Dermis blood vessel endothelial cell (primary cell): ENCODE measurements around the gene DOCK1. TPM values are rescaled to one million over a fixed set of nuclear protein-coding genes. Genes with fewer than 3 reads are reported as not detected.
A peak's percentile ranks its signal among the peaks of the same experiment; 100 is the strongest.
"Not testable (repeated sequence)": the region's sequence is repeated elsewhere in the genome, so short reads cannot be mapped to it uniquely, and the experiment has no call there.

ENCODE experiments used
- DNase-seq: peaks from one replicate; pipeline ENCODE4 v3.0.0; 2010
- total RNA-seq: library from RNA; depleted of rRNA; stranded (reverse); fragments of >200 nt; gene quantifications from 2 replicates; pipeline ENCODE4 v1.2.3, GENCODE V29; 2014

DOCK1 gene
- total RNA-seq, 1 donor from 2014 or later, result 124 TPM

DNA sequence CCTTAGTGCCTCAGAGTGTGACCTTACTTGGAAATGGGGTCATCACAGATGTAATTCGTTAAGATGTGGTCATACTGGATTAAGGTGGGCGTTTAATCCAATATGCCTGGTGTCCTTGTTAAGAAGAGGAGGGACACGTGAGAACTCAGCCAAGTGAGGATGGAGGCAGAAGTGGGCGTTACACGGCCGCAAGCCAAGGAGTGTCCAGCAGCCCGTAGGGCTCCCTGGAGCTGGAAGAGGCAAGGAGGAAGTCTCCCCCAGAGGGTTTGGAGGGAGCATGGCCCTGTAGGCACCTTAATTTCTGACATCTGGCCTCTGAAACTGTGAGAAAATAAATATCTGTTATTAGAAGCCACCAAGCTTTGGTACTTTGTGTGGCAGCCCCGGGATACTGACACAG lies 21.3 kb downstream of the DOCK1 start:
- no peak for DNase-seq

DNA sequence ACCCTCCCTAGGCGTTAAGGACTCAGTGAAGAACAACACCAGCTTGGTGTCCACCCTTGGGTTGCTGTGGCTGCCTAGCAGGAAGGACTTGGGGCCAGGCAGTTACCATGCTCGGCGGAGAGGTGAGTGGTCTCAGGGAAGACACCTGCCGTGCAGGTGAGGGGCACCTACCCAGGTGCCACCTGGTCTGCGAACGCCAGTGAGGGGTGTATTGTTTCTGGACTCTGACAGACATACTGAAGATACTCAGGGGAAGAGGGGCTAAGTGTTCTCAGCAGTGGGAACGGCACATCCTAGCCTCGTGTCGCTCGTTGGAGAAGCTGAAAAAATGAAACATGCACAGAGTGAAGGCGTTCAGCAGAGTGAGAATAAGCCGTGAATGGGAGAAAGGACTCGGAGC lies 22.6 kb downstream of the DOCK1 start:
- DNase-seq, result no peak

DNA sequence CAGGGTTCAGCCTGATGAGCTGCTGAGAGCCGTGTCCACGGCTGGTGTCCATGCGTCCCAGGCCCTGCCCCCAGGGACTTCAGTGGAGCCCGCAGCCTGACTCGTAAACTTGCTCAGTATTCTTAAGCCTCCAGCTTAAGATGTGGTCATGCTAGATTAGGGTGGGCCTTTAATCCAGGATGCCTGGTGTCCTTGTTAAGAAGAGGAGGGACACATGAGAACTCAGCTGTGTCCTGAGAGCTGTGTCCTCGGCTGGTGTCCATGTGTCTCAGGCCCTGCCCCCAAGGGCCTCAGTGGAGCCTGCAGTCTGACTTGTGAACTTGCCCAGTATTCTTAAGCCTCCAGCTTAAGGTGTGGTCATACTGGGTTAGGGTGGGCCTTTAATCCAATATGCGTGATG lies 23.0 kb downstream of the DOCK1 start:
- DNase-seq, result no peak

DNA sequence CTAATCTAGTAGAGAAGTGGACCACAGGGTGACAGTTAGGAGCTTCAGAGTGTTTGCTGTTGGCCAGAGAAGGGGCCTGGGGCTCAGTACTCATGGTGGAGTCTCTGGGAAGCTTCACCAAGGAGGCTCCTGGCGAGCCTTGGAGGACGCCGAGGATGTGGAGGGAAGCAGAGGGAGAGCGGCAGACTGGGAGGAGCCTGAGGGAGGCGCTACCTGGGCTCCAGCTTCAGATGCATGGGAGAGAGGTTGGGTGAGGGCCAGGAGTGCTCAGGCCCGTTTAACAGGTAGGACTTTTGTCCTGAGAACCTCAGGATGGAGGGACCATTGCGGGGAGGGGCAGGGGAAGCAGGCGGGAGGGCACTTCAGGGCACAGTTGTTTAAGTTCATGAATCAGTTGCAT lies 24.2 kb downstream of the DOCK1 start:
- DNase-seq, result no peak

DNA sequence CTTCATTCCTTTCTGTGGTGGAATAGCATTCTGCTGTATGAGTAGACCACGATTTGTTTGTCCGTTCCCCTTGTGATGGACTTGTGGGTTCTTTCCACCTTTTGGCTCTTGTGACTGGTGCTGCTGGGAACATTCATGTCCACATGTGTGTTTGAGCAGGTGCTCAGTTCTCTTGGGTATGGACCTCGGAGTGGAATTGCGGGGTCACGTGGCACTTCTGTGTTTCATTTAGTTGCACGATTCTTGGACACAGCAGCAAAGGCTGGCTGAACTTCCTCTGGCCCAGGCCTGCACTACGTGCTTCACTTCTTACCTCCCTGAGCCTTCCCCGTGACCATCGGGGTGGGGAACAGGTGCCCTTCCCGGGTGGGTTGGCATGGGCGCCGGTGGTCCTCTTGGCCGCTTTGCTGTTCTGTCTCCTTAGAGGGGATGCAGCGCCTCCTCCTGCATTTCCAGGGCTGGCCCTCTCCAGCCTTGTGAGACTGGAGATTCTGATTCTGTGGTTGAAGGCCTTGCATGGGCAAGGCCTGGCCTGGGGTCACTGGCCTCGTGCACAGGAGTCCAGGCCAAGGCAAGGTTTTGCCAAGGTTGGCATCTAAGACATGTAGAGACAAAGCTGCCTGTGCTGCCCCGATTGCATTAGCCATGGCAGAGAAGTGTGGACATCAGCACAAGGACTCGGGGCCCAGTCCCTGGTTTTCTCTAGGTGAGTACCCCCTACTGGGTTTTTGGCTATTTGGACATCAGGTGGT lies 25.1 kb downstream of the DOCK1 start:
- no peak for DNase-seq

DNA sequence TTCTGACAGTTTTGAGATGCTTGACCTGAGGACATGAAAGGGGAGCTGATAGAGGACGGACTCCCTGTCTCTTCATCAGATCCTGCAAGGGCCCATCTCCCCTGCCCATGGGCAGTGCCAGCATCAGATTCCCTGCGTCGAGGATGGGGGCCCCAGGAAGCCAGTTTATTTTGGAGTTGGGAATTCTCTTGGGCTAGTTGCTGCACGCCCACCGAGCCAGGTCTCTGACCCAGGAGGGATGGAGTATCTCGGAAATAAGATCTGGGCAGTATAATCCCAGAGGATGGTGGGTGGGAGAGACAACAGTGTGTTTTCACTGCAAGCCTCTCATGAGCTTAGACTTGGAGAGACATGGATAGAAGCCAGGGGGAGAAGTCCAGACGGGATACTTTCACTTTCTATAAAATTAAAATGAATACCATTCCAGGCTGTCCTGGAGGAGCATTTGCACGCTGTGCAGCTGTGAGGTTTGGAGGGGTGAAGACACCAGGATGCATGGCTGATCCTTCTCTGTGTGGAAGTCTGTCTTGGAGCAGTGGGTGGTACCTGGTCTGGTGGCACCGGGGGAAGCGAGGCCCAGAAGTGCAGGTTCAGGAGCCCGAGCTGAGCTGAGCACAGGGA lies 25.8 kb downstream of the DOCK1 start:
- DNase-seq, result no peak

DNA sequence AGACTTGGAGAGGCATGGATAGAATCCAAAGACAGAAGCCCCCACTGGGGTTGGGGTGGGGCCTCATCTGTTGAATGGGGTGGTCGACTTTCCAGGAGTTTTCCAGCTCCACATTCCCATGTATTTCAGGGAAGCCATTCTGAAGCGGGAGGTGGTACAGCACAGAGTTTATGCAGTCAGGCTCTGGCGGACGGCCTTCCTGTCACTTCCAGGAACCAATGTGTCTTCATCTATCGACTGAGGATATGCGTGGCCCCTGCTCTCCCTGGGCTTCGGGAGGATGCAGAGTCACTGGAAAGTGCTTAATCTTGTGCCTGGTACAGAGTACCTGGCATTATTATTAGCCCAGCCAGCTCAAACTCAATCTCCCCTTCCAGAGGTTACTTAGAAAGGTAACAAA lies 26.3 kb downstream of the DOCK1 start:
- no peak for DNase-seq

DNA sequence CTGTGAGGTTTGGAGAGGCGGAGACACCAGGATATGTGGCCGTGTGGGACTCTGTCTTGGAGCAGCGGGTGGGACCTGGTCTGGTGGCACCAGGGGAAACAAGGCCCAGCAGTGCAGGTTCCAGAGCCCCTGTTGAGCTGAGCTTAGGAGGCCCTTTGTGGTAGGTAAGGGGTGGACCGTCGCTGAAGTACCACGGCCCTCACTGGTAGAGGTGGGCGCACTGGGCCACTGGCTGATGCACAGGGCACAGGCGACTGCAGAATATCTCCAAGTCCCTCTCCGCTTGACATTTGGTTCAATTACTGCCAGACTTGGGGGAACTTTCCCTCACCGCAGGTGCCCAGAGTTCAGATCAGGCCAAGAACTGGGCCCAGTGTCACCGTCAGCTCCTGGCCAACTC lies 27.3 kb downstream of the DOCK1 start:
- DNase-seq, result no peak

DNA sequence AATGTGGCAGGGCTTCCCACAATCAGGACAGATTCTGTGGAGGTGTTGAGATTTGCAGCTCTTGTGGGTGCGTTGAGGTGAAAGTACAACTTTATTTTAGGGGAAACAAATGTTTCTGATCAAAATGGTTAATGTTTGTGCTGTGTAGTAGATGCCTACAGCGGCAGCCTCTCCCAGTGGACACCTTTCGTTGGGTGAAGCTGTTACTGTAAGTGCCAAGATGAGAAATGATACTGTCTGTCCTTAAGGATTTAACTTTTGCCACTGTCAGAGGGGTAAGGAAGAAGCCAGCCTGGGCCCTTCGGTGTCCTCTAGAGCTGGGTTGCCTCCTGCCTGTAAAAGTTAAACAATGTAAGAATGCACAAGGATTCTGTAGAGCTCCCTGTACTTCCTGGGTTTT lies 27.9 kb downstream of the DOCK1 start:
- DNase-seq, result no peak

DNA sequence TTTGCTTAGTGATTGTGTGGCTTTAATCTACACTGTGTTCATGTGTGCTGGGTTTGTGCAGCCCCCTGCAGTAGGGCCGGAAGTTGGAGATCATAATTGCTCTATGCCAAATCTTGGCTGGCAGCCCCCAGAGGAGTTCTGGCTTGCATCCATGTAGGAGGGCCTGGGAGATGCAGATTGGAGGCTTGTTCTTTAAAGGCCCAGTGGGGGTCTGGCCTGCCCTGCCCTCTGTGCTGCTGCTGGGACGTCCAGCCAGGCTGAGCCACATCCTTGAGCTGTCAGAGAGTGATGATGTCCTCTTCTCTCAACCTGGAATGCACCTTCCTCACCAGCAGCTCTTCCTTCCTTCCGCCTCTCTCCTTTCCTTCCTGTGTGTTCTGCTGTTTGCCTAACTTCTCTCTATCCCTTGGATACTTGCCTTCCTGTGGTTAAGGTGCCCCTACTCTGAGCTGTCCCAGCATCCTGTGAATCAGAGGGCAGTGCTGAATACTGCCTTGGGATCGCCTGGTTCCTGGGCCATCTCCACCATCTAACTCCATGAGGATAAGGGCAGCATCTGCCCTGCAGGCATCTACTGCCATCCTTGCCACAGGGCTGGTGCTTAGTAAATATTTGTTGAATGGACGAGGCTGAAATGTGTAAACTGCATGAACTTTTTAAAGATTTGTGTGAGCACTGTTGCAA lies 30.2 kb downstream of the DOCK1 start:
- DNase-seq, result peak; percentile 27

DNA sequence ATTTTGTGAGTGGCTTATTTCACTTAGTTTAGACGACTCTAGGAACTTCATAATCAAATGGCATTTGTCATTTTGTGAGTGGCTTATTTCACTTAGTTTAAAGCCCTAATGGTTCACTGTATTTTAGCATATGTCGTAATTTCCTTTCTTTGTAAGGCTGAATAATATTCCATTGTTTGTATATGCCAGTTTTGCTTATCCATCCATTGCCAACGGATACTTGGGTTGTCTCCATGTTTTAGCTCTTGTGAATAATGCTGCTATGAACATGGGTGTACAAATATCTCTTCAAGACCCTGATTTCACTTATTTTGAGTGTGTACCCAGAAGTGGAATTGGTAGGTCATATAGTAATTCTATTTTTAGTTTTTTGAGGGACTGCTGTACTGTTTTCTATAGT lies 31.8 kb downstream of the DOCK1 start:
- DNase-seq, result peak; percentile 58

DNA sequence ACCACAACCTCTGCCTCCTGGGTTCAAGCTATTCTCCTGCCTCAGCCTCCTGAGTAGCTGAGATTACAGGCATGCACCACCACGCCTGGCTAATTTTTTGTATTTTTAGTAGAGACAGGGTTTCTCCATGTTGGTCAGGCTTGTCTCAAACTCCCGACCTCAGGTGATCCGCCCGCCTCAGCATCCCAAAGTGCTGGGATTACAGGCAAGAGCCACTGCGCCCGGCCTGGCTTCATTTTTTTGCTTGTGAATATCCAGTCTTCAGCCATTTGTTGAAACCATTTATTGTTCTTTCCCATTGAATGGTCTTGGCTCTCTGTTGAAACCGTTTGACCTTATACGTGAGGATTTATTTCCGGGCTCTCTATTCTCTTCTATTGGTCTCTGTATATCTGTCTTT lies 32.9 kb downstream of the DOCK1 start:
- not testable (repeated sequence) for DNase-seq

DNA sequence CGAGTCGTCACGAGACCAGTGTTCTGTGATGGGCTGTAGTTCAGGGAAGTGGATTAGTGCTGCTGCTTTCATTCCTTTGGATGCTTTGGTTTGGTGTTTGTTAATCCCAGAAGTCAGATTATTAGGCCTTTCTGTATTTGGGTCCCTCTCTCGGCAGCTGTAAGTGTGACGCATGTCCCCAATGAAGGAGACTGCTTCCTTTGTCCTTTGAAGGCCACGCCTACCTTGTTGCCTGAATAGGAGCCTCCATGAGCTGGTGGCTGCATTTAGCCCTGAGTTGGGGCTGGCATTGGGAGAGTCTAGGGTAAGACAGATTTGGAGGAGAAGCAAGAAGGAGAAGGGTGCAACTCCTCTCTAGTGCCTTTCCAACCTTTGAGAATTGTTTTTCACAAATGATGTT lies 34.5 kb downstream of the DOCK1 start:
- no peak for DNase-seq

DNA sequence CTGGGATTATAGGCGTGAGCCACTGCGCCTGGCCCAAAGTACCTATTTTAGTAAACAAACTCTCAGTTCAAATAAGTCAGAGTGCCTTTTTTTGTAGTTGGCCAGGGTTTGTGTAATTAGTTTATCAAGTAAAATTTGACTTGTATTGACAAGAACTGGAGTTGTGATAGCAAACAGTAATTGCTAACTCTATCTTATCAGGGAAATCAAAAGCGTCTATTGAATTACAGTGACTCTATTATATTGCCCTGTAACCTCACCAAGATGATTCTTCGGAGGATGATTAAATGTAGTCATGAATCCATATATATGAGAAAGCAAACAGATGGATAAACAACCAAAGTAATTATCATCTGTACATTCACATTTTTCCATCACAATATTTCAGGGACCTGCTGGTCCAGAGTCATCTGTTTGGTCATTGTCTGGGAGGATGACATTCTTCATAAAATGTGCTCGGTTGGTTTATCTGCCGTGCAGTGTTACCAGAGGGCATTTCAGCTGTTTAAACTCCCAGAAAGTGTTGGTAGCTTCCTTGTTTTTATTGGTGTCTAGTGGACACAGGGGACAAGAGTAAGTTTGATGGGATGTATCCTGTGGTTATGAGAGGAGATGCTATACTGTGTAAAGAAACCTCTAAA lies 35.6 kb downstream of the DOCK1 start:
- DNase-seq, result no peak

DNA sequence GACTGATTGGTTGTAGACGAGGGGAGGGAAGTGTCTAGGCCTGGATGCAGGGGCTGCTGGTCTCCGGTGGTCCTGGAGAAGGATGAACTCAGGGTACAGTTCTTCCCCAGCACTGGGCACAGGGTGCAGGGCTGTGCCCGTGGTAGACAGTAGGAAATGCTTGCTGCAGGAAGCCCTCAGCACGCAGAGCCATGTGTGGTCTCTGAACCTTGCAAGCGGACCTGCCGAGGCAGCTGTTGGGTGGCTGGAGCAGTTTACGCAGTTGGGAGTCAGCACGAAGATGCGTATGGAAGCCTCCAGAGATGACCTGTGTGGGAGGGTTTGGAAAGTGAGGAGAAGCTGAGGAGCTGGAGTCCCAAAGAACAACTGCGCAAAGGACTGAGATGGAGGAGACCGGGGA lies 39.0 kb downstream of the DOCK1 start:
- no peak for DNase-seq

DNA sequence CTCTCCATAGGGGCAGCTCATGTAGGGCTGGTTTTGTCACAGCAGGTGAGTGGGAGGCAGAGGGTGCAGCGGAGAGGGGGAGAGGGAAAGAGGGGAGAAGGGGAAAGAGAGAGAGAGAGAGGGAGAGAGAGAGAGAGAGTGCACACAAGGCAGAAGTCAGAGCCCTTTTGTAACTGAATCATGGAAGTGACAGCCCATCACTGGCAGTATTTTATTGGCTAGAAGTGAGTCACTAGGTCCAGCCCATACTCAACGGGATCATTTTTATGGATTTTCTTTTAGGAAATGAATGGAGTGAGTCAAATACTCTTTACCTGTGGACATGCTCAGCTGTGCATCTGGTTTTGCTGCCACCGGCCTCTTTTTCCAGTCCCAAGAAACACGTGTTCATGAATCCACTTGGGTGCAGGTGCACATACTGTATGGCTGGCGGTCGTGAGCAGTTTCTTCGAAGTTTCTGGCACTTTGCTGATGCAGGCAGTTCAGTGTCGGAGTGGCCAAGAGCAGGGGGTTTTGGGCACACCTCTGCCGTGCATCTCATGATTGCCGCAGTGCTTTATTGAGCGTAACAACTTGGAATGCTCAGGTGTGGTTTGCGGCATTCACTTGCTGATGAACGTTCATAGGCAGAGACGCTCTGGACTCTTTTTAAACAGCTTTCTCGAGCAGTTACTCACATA lies 40.3 kb downstream of the DOCK1 start:
- no peak for DNase-seq

DNA sequence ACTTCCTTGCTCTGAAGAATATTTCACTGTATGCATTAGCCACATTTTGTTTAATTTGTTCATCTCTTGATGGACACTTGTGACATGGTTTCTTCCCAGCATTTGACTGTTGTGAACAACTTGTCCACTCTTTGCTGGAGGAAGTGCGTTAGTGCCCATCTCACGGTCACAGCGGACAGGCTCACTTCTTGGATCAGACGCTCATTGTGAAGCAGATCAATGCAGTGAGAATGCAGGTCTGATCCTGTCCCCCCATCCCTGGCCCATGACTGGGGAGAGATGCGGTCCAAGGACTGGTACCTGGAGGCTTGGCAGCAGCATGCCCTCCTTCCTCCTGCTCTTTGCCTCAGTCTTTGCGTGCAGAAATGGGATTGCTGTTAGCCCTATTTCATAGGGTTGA lies 41.5 kb downstream of the DOCK1 start:
- no peak for DNase-seq

DNA sequence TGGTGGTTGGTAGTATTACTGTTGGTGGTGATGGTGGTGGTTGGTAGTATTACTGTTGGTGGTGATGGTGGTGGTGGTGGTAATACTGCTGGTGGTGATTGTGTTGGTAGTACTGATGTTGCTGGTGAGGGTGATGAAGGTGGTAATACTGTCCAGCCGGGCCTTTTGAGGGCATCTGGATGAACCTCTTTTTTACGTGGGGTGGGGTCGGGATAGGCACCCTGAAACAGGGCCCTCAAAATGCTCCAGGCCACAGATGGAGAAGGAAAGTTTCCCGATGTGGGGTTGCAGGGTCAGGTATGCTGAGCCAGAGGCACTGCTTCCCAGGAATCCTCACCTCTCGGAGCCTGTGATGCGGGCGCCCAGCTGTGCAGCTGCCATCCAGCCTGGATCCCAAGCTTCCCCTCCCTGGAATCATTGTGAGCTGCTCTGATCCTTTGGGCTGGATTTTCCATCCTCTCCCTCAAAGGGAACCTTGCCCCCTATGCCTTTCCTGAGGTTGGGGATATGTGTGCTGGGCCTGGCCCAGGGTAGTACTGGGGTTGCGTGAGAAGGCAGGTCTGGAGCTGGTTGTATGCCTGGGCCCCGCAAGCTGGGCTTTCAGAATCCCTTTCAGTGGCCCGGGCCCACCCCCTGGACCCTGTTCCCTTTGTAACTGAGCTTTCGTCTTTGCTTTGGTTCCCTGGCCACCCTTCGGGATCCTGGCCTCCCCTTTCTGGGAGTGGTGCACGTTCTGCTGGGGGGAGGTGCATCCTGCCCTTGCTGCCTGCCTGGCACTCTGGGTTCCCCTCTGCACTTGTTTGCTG lies 43.3 kb downstream of the DOCK1 start:
- DNase-seq, result no peak

DNA sequence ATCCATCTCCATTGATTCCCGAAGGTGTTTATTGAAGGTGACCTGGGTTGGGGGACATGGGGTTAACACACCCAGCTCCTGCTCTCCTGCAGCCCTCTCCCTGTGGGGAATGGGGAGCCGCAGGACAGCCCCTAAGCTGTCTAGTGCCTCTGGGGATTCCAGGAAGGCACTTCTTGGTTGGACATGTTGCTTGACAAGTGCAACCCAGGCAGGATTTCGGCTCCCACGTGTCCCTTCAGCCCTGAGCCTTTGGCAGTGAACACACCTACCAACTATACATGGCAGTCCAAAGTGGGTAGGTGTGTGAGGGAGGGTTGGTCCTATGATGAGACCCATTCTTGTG lies 43.9 kb downstream of the DOCK1 start:
- no peak for DNase-seq

DNA sequence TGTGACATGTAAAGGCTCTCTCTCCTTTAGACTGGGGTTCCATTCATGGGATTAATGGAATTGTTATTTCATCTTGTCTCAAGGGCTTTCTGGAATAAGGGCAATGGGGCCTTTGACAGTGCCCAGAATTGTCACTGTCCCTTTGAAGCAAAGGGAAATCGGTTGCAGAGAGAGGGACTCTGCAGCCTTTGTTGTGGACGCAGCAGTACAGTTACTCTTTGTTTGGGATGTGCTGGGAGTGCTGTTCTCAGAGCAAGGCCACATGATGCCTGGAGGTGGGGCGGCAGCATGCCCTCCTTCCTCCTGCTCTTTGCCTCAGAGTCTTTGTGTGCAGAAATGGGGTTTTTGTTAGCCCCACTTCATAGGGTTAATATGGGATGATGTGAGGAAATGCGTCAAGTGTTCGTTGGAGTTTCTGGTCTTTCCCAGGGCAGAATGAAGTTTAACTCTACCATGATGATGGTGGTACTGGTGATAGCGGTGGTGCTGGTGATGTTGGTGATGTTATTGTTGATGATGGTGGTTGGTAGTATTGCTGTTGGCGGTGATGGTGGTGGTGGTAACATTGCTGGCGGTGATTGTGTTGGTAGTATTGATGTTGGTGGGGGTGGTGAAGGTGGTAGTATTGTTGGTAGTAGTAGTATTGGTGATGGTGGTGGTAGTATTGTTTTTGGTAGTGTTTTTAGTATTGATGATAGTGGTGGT lies 45.3 kb downstream of the DOCK1 start:
- DNase-seq, result no peak

DNA sequence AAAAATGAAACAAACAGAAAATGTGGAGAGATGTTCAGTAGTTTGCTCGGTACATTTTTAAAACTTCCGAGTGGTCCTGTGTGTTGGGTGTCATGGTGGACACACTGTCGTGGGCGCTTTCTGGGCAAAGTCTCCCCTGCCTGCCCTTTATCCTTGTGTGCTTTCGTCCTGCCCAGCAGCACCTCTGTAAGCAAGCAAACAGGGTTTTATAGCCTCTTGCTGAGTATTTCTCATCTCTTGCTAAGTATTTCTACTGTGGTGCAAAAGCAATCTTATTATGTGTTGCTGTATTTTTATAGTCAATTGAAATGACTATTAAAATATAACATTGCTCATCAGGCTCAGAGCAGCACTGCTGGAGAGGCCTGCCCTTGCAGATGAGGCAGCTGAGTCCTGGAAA lies 48.7 kb downstream of the DOCK1 start:
- DNase-seq, result no peak

DNA sequence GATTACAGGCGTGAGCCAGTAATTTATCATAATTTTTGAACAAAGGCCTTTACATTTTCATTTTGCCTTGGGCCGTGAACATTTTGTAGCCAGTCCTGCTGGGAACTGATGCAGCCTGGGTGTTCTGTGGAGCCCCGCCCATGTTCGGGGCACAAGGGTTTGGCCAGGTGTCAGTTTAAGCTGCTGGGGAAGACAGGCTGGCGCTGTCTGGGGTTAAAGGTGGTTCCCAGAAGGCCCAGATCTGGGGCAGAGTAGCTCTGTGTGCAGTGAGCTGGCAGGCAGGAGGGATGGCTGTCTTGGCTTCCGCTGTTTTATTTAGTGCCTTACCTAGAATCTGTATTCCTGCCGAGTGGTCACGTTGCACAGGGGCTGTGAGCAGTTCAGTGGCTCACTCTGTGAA lies 50.2 kb downstream of the DOCK1 start:
- DNase-seq, result no peak
